Effector CD4-positive, alpha-beta T cell (primary cell): ENCODE data around the gene REPIN1.

Experiments
- DNase-seq: peaks from one replicate; pipeline ENCODE4 v3.0.0-alpha.2; 2020

The REPIN1 gene

DNA sequence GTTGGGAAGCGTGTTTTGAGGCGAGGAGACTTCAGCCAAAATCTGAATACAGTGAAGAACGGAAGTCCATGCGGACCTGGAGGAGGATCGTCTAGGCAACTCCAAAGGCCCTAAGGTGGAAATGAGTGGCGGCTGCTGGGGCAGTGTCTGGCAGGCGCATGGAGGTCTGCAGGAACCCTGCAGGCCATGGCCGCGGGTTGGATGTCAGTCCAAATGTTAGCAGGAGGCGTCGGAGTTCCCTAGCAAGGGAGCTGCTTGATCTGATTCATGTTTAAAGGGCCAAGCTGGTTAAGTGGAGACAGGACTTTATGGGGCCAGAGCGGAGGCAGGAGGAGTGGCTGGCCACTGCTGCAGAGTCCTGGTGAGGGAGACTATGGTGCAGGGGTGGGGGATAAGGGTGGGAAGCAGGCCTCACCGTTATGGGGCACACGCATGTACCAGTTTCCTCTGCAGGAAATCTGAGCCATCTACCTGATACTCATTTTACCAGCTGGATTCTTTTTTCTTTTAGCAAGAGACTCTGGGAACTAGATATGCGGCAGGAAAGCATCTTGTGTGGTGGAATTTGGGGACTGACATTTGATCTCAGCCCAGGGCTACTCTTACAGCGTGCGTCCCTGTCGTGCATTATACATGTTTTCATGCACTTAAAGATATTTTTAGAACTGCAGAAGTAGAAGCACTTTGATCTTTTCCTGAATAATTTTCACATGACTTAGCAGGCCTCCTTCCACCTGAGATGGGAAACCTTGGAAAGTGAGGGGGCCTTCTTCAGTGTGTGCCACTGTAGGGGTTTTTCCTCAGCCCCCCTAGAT, 6.6 kb upstream of the REPIN1 start:
- no peak for DNase-seq

DNA sequence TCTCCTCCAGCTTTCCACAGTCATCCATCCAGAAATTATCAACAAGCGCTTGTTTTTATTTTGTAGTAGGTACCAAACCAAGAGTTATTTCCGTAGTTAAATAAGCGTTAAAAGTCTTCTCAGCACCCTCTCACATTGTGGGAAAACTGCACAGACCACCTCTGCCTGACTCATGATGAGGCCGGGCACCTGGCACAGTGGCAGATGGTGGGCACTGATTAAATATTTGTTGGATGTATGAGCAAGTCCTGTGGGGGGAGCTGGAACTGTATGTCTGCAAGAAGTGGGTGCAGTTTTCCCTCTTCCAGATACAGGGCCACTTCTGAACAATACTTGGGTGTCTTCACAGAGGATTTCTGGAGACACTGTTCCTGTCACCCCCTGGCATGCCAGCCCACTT, 5.3 kb upstream of the REPIN1 start:
- DNase-seq: no peak

DNA sequence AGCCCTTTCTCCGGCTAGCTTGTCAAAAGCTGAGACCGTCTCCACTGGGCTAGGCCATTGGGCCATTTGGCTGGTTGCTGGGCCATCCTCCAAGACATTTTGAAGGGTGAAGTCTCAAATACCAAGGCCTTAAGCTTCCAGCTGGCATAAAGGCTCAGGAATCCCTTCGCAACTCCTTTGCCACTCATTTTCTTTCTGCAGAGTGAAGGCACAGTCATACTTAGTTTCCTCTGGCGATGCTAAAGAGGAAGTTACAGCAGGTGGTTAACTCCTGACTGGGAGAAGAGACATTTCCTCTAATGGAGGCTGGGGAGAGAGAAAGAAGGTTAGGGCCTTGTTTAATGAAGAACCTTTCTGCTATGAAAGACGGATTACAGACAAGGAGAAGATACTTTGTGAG, 4.8 kb upstream of the REPIN1 start:
- no peak for DNase-seq

- DNase-seq: no peak
Observed at GRCh38 chr7:150365194-150365593, 3.4 kb upstream of the REPIN1 start.

DNA sequence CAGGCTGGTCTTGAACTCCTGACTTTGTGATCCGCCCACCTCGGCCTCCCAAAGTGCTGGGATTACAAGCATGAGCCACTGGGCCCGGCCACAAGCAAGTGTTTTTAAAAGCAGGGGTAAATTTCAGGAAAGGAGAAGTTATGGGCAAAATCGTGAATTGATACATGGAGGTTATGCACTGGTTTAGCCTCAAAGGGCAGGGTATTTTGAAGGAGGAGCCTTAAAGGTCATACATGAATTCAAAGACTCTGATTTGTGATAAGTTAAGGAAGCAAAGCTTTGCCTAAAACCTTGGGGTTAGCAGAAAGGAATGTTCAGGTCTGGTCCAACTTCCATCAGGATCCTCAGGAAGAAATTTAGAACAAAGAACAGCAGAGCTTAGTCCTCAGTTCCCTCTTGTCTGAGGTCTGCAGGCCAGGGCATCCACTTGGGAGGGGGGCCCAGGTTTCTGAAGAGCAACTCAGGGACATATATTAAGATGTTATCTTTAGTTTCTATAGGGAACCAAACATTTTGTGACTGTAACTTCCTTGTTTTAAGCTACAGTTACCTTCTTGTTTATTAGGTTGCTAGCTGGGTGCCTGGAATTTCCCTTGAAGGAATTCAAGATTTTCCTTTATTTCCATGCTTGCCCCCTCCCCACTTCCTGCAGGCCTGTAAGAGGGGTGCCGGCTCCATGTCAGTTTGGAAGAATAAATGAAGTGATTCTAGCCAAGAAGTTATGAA, 2.8 kb upstream of the REPIN1 start:
- no peak for DNase-seq

DNA sequence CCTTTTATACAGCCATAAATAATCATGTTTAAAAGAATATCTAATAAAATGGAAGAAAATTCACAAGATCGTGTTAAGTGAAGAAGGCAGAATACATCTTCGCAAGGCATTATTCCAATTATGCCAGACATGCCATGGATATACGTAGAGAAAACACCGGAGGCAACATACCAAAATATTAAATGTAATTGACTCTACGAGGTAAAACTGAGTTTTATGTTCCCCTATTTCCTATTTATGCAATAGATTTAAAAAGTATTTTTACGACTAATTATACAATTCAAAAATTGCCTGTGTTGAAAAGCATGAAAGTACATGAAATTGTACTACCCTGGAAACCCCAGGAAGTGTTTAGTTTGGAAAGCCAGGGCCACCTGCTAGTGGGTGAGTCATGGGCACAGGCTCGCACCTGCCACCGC, 936 bp upstream of the REPIN1 start:
- DNase-seq: no peak

DNA sequence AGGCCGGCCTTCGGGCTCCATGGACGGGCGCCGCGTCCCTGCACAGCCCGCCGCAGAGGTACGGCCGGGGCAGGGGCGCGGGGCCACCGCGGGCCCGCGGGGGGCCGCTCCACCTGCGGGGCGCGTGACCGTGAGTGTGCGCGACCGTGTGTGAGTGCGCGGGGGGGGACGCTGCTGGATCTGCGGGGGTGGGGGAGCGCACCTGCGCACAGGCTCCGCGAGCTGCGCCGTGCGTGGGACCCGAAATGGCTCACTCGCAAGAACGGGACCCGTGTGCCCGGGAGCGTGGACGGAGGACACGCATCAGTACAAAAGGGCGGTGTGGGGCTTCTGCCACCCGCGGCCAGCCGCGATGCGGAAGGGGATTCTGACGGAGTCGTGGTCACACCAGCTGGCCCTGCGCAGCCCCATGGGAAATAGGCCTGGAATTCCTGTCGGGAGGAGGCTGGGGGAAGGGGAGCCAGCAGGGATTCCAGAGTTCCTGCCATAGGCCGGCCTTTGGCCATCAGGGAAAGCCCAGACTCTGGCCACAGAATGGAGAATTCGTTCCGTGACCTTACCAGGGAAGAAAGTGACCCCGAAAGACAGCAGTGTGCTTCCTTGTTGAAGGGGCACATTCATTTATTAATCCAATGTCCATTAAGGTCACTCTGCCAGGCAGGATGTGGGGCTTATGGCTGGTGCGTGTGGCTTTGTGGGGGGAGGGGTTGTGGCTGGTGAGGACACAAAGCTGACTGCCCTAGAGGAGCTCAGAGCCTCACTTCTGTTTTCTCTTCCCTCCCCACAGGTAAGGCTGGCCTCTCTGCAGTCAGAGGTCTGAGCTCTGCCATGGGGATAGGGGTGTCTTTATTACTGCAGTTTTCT, 494 bp downstream of the REPIN1 start:
- peak; percentile 45 for DNase-seq

DNA sequence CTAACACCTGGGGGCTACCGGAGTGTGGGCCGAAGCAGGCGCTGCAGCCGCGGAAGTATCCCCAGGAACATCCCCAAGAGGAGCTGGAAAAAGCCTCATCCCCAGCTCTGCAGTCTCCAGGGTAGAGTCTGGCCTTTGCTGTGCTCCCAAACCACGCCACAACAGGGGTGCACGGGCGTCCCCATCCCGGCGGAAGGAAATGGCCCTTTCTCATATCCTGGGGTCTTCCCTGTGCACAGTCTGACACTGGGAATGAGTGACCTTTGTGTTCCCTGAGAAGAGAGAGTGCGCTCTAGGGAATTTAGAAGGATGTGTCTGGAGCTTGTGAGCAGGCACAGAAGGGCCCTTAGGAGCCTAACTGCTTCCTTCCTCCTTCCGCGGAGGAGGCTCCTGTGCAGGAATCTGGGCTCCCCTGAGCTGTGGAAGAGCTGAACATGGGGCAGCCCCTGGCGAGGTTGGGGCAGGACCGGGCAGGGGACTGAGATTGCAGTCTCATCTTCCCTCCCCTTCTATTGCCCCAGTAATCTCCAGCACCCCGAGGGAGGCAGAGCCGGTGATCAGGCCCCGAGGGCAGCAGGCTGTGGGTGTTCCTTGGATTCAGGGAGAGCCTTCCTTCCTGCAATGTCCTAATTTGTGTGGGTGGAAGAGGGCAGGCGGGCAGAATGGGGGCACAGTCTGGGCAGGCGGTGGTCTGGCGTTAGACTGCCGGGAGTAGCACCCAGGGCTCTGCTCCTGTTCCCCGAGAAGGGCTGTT, 1.3 kb downstream of the REPIN1 start:
- DNase-seq: no peak

DNA sequence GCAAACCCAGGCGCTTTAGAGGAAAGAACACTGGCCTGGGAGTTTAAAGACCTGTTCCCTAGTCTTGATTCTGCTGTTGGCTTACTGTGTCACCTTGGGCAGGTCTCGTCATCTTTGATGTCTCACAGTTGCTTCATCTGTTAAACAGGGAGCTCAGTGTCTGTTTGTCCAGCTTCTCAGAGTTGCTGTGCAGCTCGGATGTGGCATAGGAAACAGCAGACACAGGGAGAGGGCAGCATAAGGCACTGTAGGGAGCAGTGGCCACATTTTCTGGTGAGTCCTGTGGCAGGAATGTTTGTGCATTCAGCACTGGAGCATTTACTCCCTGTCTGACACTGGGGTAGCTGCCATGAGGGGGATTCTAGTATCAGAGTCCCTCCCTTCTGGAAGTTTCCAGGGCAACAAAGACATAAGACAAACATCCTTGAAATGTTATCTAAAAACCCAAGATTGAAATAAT, 2.0 kb downstream of the REPIN1 start:
- no peak for DNase-seq

DNA sequence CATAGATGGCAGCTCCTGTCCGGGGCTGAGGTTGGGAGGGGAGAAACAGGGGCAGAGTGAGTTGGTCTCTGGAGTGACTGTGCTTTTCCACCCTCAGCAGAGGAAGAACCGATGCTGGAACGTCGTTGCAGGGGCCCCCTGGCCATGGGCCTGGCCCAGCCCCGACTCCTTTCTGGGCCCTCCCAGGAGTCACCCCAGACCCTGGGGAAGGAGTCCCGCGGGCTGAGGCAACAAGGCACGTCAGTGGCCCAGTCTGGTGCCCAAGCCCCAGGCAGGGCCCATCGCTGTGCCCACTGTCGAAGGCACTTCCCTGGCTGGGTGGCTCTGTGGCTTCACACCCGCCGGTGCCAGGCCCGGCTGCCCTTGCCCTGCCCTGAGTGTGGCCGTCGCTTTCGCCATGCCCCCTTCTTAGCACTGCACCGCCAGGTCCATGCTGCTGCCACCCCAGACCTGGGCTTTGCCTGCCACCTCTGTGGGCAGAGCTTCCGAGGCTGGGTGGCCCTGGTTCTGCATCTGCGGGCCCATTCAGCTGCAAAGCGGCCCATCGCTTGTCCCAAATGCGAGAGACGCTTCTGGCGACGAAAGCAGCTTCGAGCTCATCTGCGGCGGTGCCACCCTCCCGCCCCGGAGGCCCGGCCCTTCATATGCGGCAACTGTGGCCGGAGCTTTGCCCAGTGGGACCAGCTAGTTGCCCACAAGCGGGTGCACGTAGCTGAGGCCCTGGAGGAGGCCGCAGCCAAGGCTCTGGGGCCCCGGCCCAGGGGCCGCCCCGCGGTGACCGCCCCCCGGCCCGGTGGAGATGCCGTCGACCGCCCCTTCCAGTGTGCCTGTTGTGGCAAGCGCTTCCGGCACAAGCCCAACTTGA, 2.7 kb downstream of the REPIN1 start:
- no peak for DNase-seq

DNA sequence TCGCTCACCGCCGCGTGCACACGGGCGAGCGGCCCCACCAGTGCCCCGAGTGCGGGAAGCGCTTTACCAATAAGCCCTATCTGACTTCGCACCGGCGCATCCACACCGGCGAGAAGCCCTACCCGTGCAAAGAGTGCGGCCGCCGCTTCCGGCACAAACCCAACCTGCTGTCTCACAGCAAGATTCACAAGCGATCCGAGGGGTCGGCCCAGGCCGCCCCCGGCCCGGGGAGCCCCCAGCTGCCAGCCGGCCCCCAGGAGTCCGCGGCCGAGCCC, 3.3 kb downstream of the REPIN1 start:
- no peak for DNase-seq

- DNase-seq: no peak
Observed at GRCh38 chr7:150372271-150373048, 3.8 kb downstream of the REPIN1 start.

- DNase-seq: no peak
Observed at GRCh38 chr7:150373049-150373801, 4.6 kb downstream of the REPIN1 start.

DNA sequence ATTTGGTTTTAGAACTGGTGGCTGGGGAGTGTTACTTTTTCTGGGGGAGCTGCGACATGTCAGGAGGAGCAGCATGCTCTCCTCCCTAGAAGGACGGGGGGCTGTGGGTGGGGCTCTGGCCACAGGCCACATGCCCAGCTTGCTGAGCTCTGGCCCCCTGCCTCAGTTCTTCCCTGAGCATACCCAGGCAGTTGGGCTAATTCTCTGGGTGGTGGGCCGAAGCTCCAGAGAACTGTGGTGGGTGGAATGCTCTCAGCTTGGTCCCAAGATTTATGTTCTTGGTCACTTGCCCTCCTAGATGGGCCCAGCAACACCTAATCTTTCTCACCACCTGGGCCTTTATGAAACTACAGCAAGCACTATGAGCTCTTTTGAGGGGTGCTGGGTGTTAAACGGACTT, 5.4 kb downstream of the REPIN1 start:
- no peak for DNase-seq

- DNase-seq: no peak
Observed at GRCh38 chr7:150374472-150374871, 5.8 kb downstream of the REPIN1 start.

GRCh38 chr7:150375662-150376521, 7.3 kb downstream of the REPIN1 start:
- DNase-seq: no peak

DNA sequence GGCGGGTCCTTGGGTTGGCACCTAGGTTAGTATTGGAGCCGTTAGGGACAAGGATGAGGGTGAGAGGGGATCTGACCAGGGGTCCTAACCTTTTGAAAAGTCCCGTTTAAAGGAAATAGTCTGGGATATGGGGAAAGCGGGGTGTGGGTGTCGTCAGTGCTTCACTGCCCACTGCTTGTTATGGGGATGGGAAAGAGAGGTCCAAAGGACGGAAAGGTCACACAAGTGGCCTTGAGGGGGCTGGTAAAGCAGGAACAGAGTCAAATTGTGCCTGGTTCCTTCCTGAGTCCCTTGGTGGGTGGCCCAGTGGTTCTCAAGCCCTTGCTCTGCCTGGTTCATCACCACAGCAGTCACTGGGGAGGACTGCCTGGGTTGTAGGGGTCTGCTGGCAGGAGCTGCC, 7.9 kb downstream of the REPIN1 start:
- no peak for DNase-seq

- no peak for DNase-seq
Observed at GRCh38 chr7:150377196-150377595, 8.6 kb downstream of the REPIN1 start.

DNA sequence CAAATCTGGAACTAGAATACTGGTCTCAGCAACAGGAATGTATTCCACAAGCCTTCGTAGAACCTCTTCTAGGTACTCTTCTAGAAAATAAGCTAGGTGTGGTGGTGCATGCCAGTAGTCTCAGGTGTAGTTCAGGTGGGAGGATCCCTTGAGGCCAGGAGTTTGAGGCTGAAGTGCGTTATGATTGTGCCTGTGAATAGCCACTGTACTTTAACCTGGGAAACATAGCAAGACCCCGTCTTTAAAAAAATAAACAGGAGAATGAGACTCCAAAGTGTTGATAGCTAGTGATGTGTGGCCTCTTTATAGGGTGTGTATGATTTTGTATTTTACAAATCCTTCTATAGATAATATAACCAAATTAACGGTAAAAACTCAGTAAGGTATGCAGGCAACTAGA, 9.0 kb downstream of the REPIN1 start:
- no peak for DNase-seq
